ENCODE data around the gene COL4A2.

DNA sequence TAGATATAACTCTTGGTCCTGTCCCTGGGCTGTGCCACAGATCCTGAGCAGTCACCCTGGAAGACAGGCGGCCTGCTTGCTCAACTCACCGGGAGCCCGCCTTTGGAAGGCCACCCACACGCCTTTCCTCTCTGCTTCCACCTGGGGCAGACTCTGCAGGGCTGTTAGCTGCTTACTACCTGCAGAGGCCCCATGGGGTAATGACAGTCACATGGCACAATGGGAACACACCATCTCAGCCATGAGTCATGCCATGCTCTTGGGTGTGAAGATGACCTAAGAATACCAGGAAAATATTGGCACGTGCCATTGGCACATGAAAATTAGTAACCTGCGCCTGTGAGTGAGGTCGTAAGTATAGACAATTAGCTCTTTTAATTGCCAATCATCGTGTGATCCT, 108.6 kb downstream of the COL4A2 start:
- TF ChIP-seq POLR2A (IDR thresholded peaks at IDR 0.05; ENCODE audit: low read depth, low read length): no peak
- TF ChIP-seq POLR2AphosphoS5 (IDR thresholded peaks at IDR 0.05; ENCODE audit: low read depth, low read length): no peak
- no peak for TF ChIP-seq TAF1 (IDR thresholded peaks at IDR 0.05; ENCODE audit: borderline replicate concordance, low read depth, low read length)
